Stomach (tissue), 9 donors: ENCODE results near the gene FGF14. TPM values are rescaled to one million over a fixed set of nuclear protein-coding genes. Genes with fewer than 3 reads are reported as not detected.

Experiments used
- DNase-seq, 2 donors: peaks; one replicate each; pipeline versions ENCODE4 v3.0.0 to v3.0.0-alpha.2; 2013 to 2019
- H3K27ac ChIP-seq, 5 donors: fragments of 200-600 bp in 4 of 5; sonication (generic) in 4 of 5; one replicate each; pipeline ENCODE4 v1.5.1; 2013 to 2019; ENCODE audit warnings: mild to moderate bottlenecking in 1 of 5, moderate library complexity in 1 of 5
- H3K27me3 ChIP-seq, 3 donors: fragments of 200-600 bp; sonication (generic); one replicate each; pipeline ENCODE4 v1.5.1; 2017 to 2019; ENCODE audit warnings: mixed run types in 1 of 3
- H3K36me3 ChIP-seq, 4 donors: fragments of 200-600 bp; sonication (generic); 1 replicate in 3 of 4; 2 replicates in 1 of 4; pipeline ENCODE4 v1.5.1; 2016 to 2019
- H3K4me1 ChIP-seq, 4 donors: fragments of 200-600 bp; sonication (generic); one replicate each; pipeline ENCODE4 v1.5.1; 2016 to 2019
- H3K4me3 ChIP-seq, 4 donors: fragments of 200-600 bp; sonication (generic) in 3 of 4; one replicate each; pipeline ENCODE4 v1.5.1; 2016 to 2019; ENCODE audit warnings: mild to moderate bottlenecking in 1 of 4
- H3K9me3 ChIP-seq, 4 donors: fragments of 200-600 bp; sonication (generic); one replicate each; pipeline ENCODE4 v1.5.1; 2016 to 2019
- CTCF ChIP-seq, 7 experiments: fragments of 450-650 bp in 4 of 7; fragments of 200-600 bp in 3 of 7; sonication (generic) in 3 of 7; IDR thresholded peaks; one replicate each; pipeline ENCODE4 v1.5.1; 2016 to 2019; ENCODE audit warnings: antibody characterized with exemption in 7 of 7, control low read depth in 2 of 7, mild to moderate bottlenecking in 1 of 7
- EP300 ChIP-seq: sonication (generic); formaldehyde crosslinking; IDR thresholded peaks from one replicate; pipeline ENCODE4 v1.6.1; 2017; ENCODE audit warnings: antibody characterized with exemption
- POLR2A ChIP-seq, 4 donors: fragments of 450-650 bp; IDR thresholded peaks; one replicate each; pipeline ENCODE4 v1.6.1; 2016; ENCODE audit warnings: antibody characterized with exemption in 4 of 4, control low read depth in 2 of 4, mild to moderate bottlenecking in 1 of 4, moderate library complexity in 1 of 4
- POLR2AphosphoS5 ChIP-seq, 3 donors: sonication (generic); formaldehyde crosslinking; IDR thresholded peaks; one replicate each; pipeline ENCODE4 v1.6.1; 2016; ENCODE audit warnings: antibody characterized with exemption in 3 of 3
- WGBS, 5 donors: extraction: QIAGEN DNeasy Blood & Tissue Kit in 3 of 5; methylation state at CpG; one replicate each; pipeline versions ENCODE4 v1.1.5 to v1.1.7; 2013 to 2018; 5-methylcytosine and 5-hydroxymethylcytosine counted together
- intact Hi-C: fragments of 100-400 bp; cut with DNase I; formaldehyde crosslinking; loops from one replicate; pipeline ENCODE4 v1.15.1; 2023; ENCODE audit warnings: low total_unique reads
- polyA plus RNA-seq, 3 donors: library from polyadenylated mRNA; stranded (reverse); fragments of 200-250 nt; gene quantifications; one replicate each; pipeline ENCODE4 v1.2.3, GENCODE V29; 2013
- total RNA-seq, 5 donors: library from RNA; depleted of rRNA; stranded (reverse); fragments of >200 nt; gene quantifications; one replicate each; pipeline versions ENCODE4 v1.1.0 to v1.2.3, GENCODE V29; 2014 to 2016
- donor health status: healthy with polysubstance abuse.
- donor health status: Bipolar disorder and iron deficiency.
- donor health status: healthy.

FGF14 gene
- total and polyA plus RNA-seq, 8 donors: 0.08 to 6.6 (median 0.54) TPM

GRCh38 chr13:102028206-102028605, 373.6 kb downstream of the FGF14 start:
- no peak for DNase-seq
- no peaks in the 10 kb centered on the region for H3K27me3 ChIP-seq
- TF ChIP-seq POLR2A (IDR thresholded peaks at IDR 0.05) (no peak), POLR2AphosphoS5 (IDR thresholded peaks at IDR 0.05) (no peak), EP300 (no peak), CTCF (IDR thresholded peaks at IDR 0.05) (no peak)
- H3K4me3 ChIP-seq: no peak overlapping the region
- H3K36me3 ChIP-seq: no peaks in the 10 kb centered on the region
- intact Hi-C loops: no loop called here
- no peaks in the 10 kb centered on the region for H3K9me3 ChIP-seq
- WGBS, 5 donors: 61 to 68% (median 63%) methylated on average over 4 of the region's 4 CpGs
- H3K4me1 ChIP-seq: peaks cover 0 to 3% (median 0%) of the 10 kb centered on the region in 4 donors
- H3K27ac ChIP-seq: no peak overlapping the region

GRCh38 chr13:102021777-102022176, 380.1 kb downstream of the FGF14 start:
- no peak overlapping the region for H3K27ac ChIP-seq
- peaks cover 5 to 25% (median 18%) of the 10 kb centered on the region in 4 donors for H3K9me3 ChIP-seq
- H3K4me3 ChIP-seq: no peak overlapping the region
- DNase-seq: no peak
- no peaks in the 10 kb centered on the region for H3K36me3 ChIP-seq
- intact Hi-C loops: no loop called here
- 82 to 92% (median 88%) methylated on average over 2 of the region's 2 CpGs for WGBS, 5 donors
- TF ChIP-seq POLR2A (IDR thresholded peaks at IDR 0.05) (no peak), POLR2AphosphoS5 (IDR thresholded peaks at IDR 0.05) (no peak), CTCF (IDR thresholded peaks at IDR 0.05) (no peak), EP300 (no peak)
- H3K27me3 ChIP-seq: no peaks in the 10 kb centered on the region
- H3K4me1 ChIP-seq: no peaks in the 10 kb centered on the region

- Histone ChIP-seq H3K9me3 (peaks cover 5 to 28% (median 21%) of the 10 kb centered on the region in 4 donors), H3K4me3 (no peak overlapping the region), H3K4me1 (no peaks in the 10 kb centered on the region), H3K36me3 (no peaks in the 10 kb centered on the region), H3K27ac (no peak overlapping the region), H3K27me3 (no peaks in the 10 kb centered on the region)
- DNase-seq: no peak
- no peak for TF ChIP-seq EP300
- no peak for TF ChIP-seq CTCF (IDR thresholded peaks at IDR 0.05)
- TF ChIP-seq POLR2A (IDR thresholded peaks at IDR 0.05): no peak
- TF ChIP-seq POLR2AphosphoS5 (IDR thresholded peaks at IDR 0.05): no peak
- intact Hi-C loops: no loop called here
- 35 to 56% (median 42%) methylated on average over 4 of the region's 4 CpGs for WGBS, 5 donors
Measured at GRCh38 chr13:102020611-102021216, 381.1 kb downstream of the FGF14 start.

GRCh38 chr13:102018716-102019115, 383.1 kb downstream of the FGF14 start:
- no peaks in the 10 kb centered on the region for H3K36me3 ChIP-seq
- DNase-seq: no peak
- peaks cover 5 to 28% (median 21%) of the 10 kb centered on the region in 4 donors for H3K9me3 ChIP-seq
- H3K4me1 ChIP-seq: peaks cover 0 to 1% (median 0%) of the 10 kb centered on the region in 4 donors
- intact Hi-C loops: no loop called here
- H3K27ac ChIP-seq: no peak overlapping the region
- H3K27me3 ChIP-seq: no peaks in the 10 kb centered on the region
- TF ChIP-seq POLR2AphosphoS5 (IDR thresholded peaks at IDR 0.05): no peak
- TF ChIP-seq EP300: no peak
- no peak for TF ChIP-seq POLR2A (IDR thresholded peaks at IDR 0.05)
- no peak for TF ChIP-seq CTCF (IDR thresholded peaks at IDR 0.05)
- no peak overlapping the region for H3K4me3 ChIP-seq
